ENCODE data around the gene CKMT2. TPM values are rescaled to one million over a fixed set of nuclear protein-coding genes. Genes with fewer than 3 reads are reported as not detected.

Gene CKMT2
- total and polyA plus RNA-seq, 2 experiments from 2014 or later, result not detected

- no peak overlapping the region for H3K4me3 ChIP-seq
- no peaks in the 10 kb centered on the region for H4K20me1 ChIP-seq (ENCODE audit: insufficient read depth)
- H3K9me2 ChIP-seq (ENCODE audit: insufficient read depth), result no peaks in the 10 kb centered on the region
- H3K4me2 ChIP-seq (ENCODE audit: unreplicated experiment), result no peak overlapping the region
- TF ChIP-seq EZH2phosphoT487 (IDR thresholded peaks at IDR 0.05; ENCODE audit: insufficient read depth, low read depth) (no peak), EZH2 (IDR thresholded peaks at IDR 0.05; ENCODE audit: insufficient read depth, poor library complexity, severe bottlenecking) (no peak)
- WGBS, 2 experiments (ENCODE audit: low coverage in 1 of 2, low lambda C conversion rate in 2 of 2, missing lambda C conversion rate in 2 of 2), result 67 to 69% methylated on average over 11 of the region's 11 CpGs
- H3K4me1 ChIP-seq (ENCODE audit: insufficient read depth), result no peaks in the 10 kb centered on the region
- no peak overlapping the region for H3K9ac ChIP-seq
- H3K27me3 ChIP-seq (replicated peaks; ENCODE audit: insufficient read depth), result no peaks in the 10 kb centered on the region
- no peak for DNase-seq
- H3K79me2 ChIP-seq (ENCODE audit: insufficient read depth), result no peaks in the 10 kb centered on the region
- no peak overlapping the region for H2AFZ ChIP-seq
- H3F3A ChIP-seq (ENCODE audit: insufficient read depth), result no peaks in the 10 kb centered on the region
- no peaks in the 10 kb centered on the region for H3K9me3 ChIP-seq (ENCODE audit: low read depth)
- no peaks in the 10 kb centered on the region for H3K36me3 ChIP-seq (ENCODE audit: low read depth)
- H3K27ac ChIP-seq, result no peak overlapping the region
- in situ Hi-C loops (cut with MboI), result no loop called here
Observed at GRCh38 chr5:81209869-81210493, 23.1 kb upstream of the CKMT2 start.

- no peaks in the 10 kb centered on the region for H4K20me1 ChIP-seq (ENCODE audit: insufficient read depth)
- H3F3A ChIP-seq (ENCODE audit: insufficient read depth), result no peaks in the 10 kb centered on the region
- H3K9me2 ChIP-seq (ENCODE audit: insufficient read depth), result no peaks in the 10 kb centered on the region
- no peaks in the 10 kb centered on the region for H3K4me1 ChIP-seq (ENCODE audit: insufficient read depth)
- H3K9ac ChIP-seq, result no peak overlapping the region
- H3K27me3 ChIP-seq (replicated peaks; ENCODE audit: insufficient read depth), result no peaks in the 10 kb centered on the region
- H3K4me3 ChIP-seq, result no peak overlapping the region
- H3K79me2 ChIP-seq (ENCODE audit: insufficient read depth), result no peaks in the 10 kb centered on the region
- H3K36me3 ChIP-seq (ENCODE audit: low read depth), result no peaks in the 10 kb centered on the region
- in situ Hi-C loops (cut with MboI), result no loop called here
- 86 to 88% methylated on average over 11 of the region's 11 CpGs for WGBS, 2 experiments (ENCODE audit: low coverage in 1 of 2, low lambda C conversion rate in 2 of 2, missing lambda C conversion rate in 2 of 2)
- H3K4me2 ChIP-seq (ENCODE audit: unreplicated experiment), result no peak overlapping the region
- no peak for DNase-seq
- H3K27ac ChIP-seq, result no peak overlapping the region
- TF ChIP-seq EZH2 (IDR thresholded peaks at IDR 0.05; ENCODE audit: insufficient read depth, poor library complexity, severe bottlenecking) (no peak), EZH2phosphoT487 (IDR thresholded peaks at IDR 0.05; ENCODE audit: insufficient read depth, low read depth) (no peak)
- no peaks in the 10 kb centered on the region for H3K9me3 ChIP-seq (ENCODE audit: low read depth)
- H2AFZ ChIP-seq, result no peak overlapping the region
Observed at GRCh38 chr5:81212211-81212751, 20.8 kb upstream of the CKMT2 start.

- TF ChIP-seq EZH2 (IDR thresholded peaks at IDR 0.05; ENCODE audit: insufficient read depth, poor library complexity, severe bottlenecking) (no peak), EZH2phosphoT487 (IDR thresholded peaks at IDR 0.05; ENCODE audit: insufficient read depth, low read depth) (no peak)
- Histone ChIP-seq H3F3A (ENCODE audit: insufficient read depth) (no peaks in the 10 kb centered on the region), H3K9ac (no peak overlapping the region), H3K79me2 (ENCODE audit: insufficient read depth) (no peaks in the 10 kb centered on the region), H4K20me1 (ENCODE audit: insufficient read depth) (no peaks in the 10 kb centered on the region), H3K9me2 (ENCODE audit: insufficient read depth) (no peaks in the 10 kb centered on the region), H3K4me1 (ENCODE audit: insufficient read depth) (no peaks in the 10 kb centered on the region), H3K36me3 (ENCODE audit: low read depth) (no peaks in the 10 kb centered on the region), H3K27ac (no peak overlapping the region), H2AFZ (no peak overlapping the region), H3K4me3 (no peak overlapping the region), H3K4me2 (ENCODE audit: unreplicated experiment) (no peak overlapping the region), H3K9me3 (ENCODE audit: low read depth) (no peaks in the 10 kb centered on the region), H3K27me3 (replicated peaks; ENCODE audit: insufficient read depth) (no peaks in the 10 kb centered on the region)
- in situ Hi-C loops (cut with MboI), result no loop called here
- DNase-seq, result no peak
- 76 to 78% methylated on average over 3 of the region's 3 CpGs for WGBS, 2 experiments (ENCODE audit: low coverage in 1 of 2, low lambda C conversion rate in 2 of 2, missing lambda C conversion rate in 2 of 2)
Observed at GRCh38 chr5:81213070-81213469, 20.1 kb upstream of the CKMT2 start.

- Histone ChIP-seq H3K4me2 (ENCODE audit: unreplicated experiment) (no peak overlapping the region), H4K20me1 (ENCODE audit: insufficient read depth) (no peaks in the 10 kb centered on the region), H3K36me3 (ENCODE audit: low read depth) (no peaks in the 10 kb centered on the region), H2AFZ (no peak overlapping the region), H3K4me3 (no peak overlapping the region), H3K4me1 (ENCODE audit: insufficient read depth) (no peaks in the 10 kb centered on the region), H3K27ac (no peak overlapping the region), H3K9ac (no peak overlapping the region), H3K9me3 (ENCODE audit: low read depth) (no peaks in the 10 kb centered on the region), H3K27me3 (replicated peaks; ENCODE audit: insufficient read depth) (no peaks in the 10 kb centered on the region), H3K79me2 (ENCODE audit: insufficient read depth) (no peaks in the 10 kb centered on the region), H3F3A (ENCODE audit: insufficient read depth) (no peaks in the 10 kb centered on the region), H3K9me2 (ENCODE audit: insufficient read depth) (no peaks in the 10 kb centered on the region)
- WGBS, 2 experiments (ENCODE audit: low coverage in 1 of 2, low lambda C conversion rate in 2 of 2, missing lambda C conversion rate in 2 of 2), result 84 to 91% methylated on average over 8 of the region's 8 CpGs
- in situ Hi-C loops (cut with MboI), result no loop called here
- no peak for TF ChIP-seq EZH2phosphoT487 (IDR thresholded peaks at IDR 0.05; ENCODE audit: insufficient read depth, low read depth)
- no peak for TF ChIP-seq EZH2 (IDR thresholded peaks at IDR 0.05; ENCODE audit: insufficient read depth, poor library complexity, severe bottlenecking)
- no peak for DNase-seq
Observed at GRCh38 chr5:81214848-81215247, 18.3 kb upstream of the CKMT2 start.

All from GM23248 (cell line).